GM12878 (cell line): ENCODE measurements around the gene MROH2B. TPM values are rescaled to one million over a fixed set of nuclear protein-coding genes. Genes with fewer than 3 reads are reported as not detected.

Experiments used
- ATAC-seq: fragments of 200-7000 bp; cut with Tn5 transposase; 3 replicates; pipeline ENCODE4 v1.9.1; 2020; ENCODE audit warnings: mild to moderate bottlenecking, moderate library complexity
- BruUV-seq: library from RNA; stranded (reverse); fragments of 400-500 nt; replicated peaks from 2 replicates; lab custom pipeline; 2021; lab: Mats Ljungman, UMichigan
- CTCF ChIA-PET: fragments of 300-600 bp; sonication (Branson Sonifier 250); formaldehyde crosslinking; extraction: SDS; loops from one replicate; lab custom pipeline; 2021; ENCODE audit warnings: inconsistent platforms; lab: Yijun Ruan, JAX
- POLR2A ChIA-PET: fragments of 350-600 bp; formaldehyde crosslinking; extraction: SDS; loops from one replicate; lab custom pipeline; 2021; ENCODE audit warnings: inconsistent platforms; lab: Charles Lee
- RAD21 ChIA-PET: fragments of 300-600 bp; sonication (Branson Sonifier 250); formaldehyde crosslinking; loops from one replicate; lab custom pipeline; 2023; ENCODE audit warnings: antibody characterized with exemption; ENCODE audit not compliant: unreplicated experiment; lab: Charles Lee
- SMC1A ChIA-PET: fragments of 300-600 bp; sonication (Branson Sonifier 250); formaldehyde crosslinking; loops from one replicate; lab custom pipeline; 2023; ENCODE audit not compliant: unreplicated experiment, uncharacterized antibody; lab: Charles Lee
- DNase-seq: peaks from one replicate; pipeline ENCODE4 v3.0.0-alpha.2; 2011; ENCODE audit warnings: low read depth, low spot score
- FAIRE-seq: peaks from 3 replicates; lab custom pipeline; 2011; peaks lifted over from hg19 to GRCh38; lab: Jason Lieb, UNC
- H2AFZ ChIP-seq: 2 replicates; pipeline ENCODE4 v1.6.0; 2011; ENCODE audit warnings: low read depth, low read length, control low read depth; ENCODE audit not compliant: control insufficient read depth
- H3K27ac ChIP-seq: 2 replicates; pipeline ENCODE4 v1.5.1; 2011; ENCODE audit warnings: control low read depth; ENCODE audit not compliant: control insufficient read depth, insufficient read depth
- H3K27me3 ChIP-seq, 2 experiments: replicated peaks in 1 of 2; 2 replicates each; pipeline versions ENCODE4 v1.6.0 to v1.6.1; 2011; ENCODE audit warnings: low read length in 1 of 2; ENCODE audit not compliant: control insufficient read depth in 2 of 2, insufficient read depth in 2 of 2
- H3K36me3 ChIP-seq, 2 experiments: 2 replicates each; pipeline ENCODE4 v1.5.1; 2011; ENCODE audit warnings: low read length in 1 of 2; ENCODE audit not compliant: control insufficient read depth in 2 of 2, insufficient read depth in 2 of 2
- H3K4me1 ChIP-seq: 2 replicates; pipeline ENCODE4 v1.6.1; 2011; ENCODE audit warnings: mild to moderate bottlenecking, low read length, moderate library complexity, mixed read lengths; ENCODE audit not compliant: control insufficient read depth, insufficient read depth
- H3K4me2 ChIP-seq: 2 replicates; pipeline ENCODE4 v1.6.0; 2011; ENCODE audit warnings: control low read depth; ENCODE audit not compliant: control insufficient read depth, insufficient read depth
- H3K4me3 ChIP-seq: fragments of 200-600 bp; sonication (generic); 2 replicates; pipeline ENCODE4 v1.5.1; 2016
- H3K79me2 ChIP-seq: 2 replicates; pipeline ENCODE4 v1.6.0; 2011; ENCODE audit warnings: low read length; ENCODE audit not compliant: control insufficient read depth, insufficient read depth
- H3K9ac ChIP-seq: 2 replicates; pipeline ENCODE4 v1.8.0; 2011; ENCODE audit warnings: low read length, control low read depth, mixed read lengths; ENCODE audit not compliant: control insufficient read depth, insufficient read depth
- H3K9me3 ChIP-seq: replicated peaks from 3 replicates; pipeline ENCODE4 v1.5.1; 2011; ENCODE audit warnings: mild to moderate bottlenecking, low read length; ENCODE audit not compliant: control insufficient read depth, insufficient read depth
- H4K20me1 ChIP-seq: 2 replicates; pipeline ENCODE4 v1.6.0; 2011; ENCODE audit not compliant: control insufficient read depth, insufficient read depth
- CREB1 ChIP-seq: IDR thresholded peaks from 2 replicates; pipeline ENCODE4 v1.6.1; 2012; ENCODE audit warnings: low read depth, mild to moderate bottlenecking, inconsistent platforms
- ETV6 ChIP-seq, 2 experiments: fragments of 450-650 bp in 1 of 2; IDR thresholded peaks in 1 of 2; conservative IDR thresholded peaks in 1 of 2; 2 replicates each; pipeline ENCODE4 v1.6.1; 2014; ENCODE audit warnings: antibody characterized with exemption in 1 of 2, borderline replicate concordance in 1 of 2, low read depth in 1 of 2, mild to moderate bottlenecking in 1 of 2, moderate library complexity in 1 of 2
- FOXM1 ChIP-seq: IDR thresholded peaks from 2 replicates; pipeline ENCODE4 v1.6.1; 2012; ENCODE audit warnings: low read depth, mild to moderate bottlenecking, inconsistent platforms, low read length, moderate library complexity
- GATAD2B ChIP-seq: fragments of 450-650 bp; conservative IDR thresholded peaks from 2 replicates; pipeline ENCODE4 v1.6.1; 2017; ENCODE audit warnings: low read depth, mild to moderate bottlenecking, moderate library complexity
- HDAC2 ChIP-seq: fragments of 200-600 bp; sonication (generic); IDR thresholded peaks from 2 replicates; pipeline ENCODE4 v1.6.1; 2017
- HDAC6 ChIP-seq: fragments of 200-600 bp; sonication (generic); IDR thresholded peaks from one replicate; pipeline ENCODE4 v1.8.0; 2017; ENCODE audit warnings: antibody characterized with exemption; ENCODE audit not compliant: unreplicated experiment
- KDM1A ChIP-seq: fragments of 200-600 bp; sonication (generic); IDR thresholded peaks from 2 replicates; pipeline ENCODE4 v1.6.1; 2016; ENCODE audit warnings: borderline replicate concordance
- POLR2AphosphoS2 ChIP-seq: IDR thresholded peaks from 2 replicates; pipeline ENCODE4 v1.6.1; 2011; ENCODE audit warnings: low read depth, mild to moderate bottlenecking, low read length, improper control_type of control experiment, moderate library complexity
- SP1 ChIP-seq: IDR thresholded peaks from one replicate; pipeline ENCODE4 v1.6.1; 2011; ENCODE audit warnings: low read depth, low read length
- STAT1 ChIP-seq: fragments of 450-650 bp; conservative IDR thresholded peaks from 2 replicates; pipeline ENCODE4 v1.6.1; 2014; ENCODE audit warnings: antibody characterized with exemption, mild to moderate bottlenecking
- SUPT20H ChIP-seq: IDR thresholded peaks from 2 replicates; pipeline ENCODE4 v1.6.1; 2011; ENCODE audit warnings: low read depth, mild to moderate bottlenecking, low read length, moderate library complexity, borderline replicate concordance; ENCODE audit not compliant: control insufficient read depth
- WRNIP1 ChIP-seq: IDR thresholded peaks from 2 replicates; pipeline ENCODE4 v1.6.1; 2011; ENCODE audit warnings: low read depth, low read length, improper control_type of control experiment, borderline replicate concordance
- YBX1 ChIP-seq: fragments of 450-650 bp; IDR thresholded peaks from 2 replicates; pipeline ENCODE4 v1.6.1; 2016; ENCODE audit warnings: antibody characterized with exemption
- YY1 ChIP-seq: IDR thresholded peaks from 2 replicates; pipeline ENCODE4 v1.6.1; 2011; ENCODE audit warnings: low read depth, mild to moderate bottlenecking, low read length
- WGBS: methylation state at CpG from one replicate; pipeline ENCODE4 v1.1.6; 2016; ENCODE audit warnings: low lambda C conversion rate; ENCODE audit not compliant: insufficient replicate concordance, insufficient coverage; ENCODE audit errors: missing lambda C conversion rate; 5-methylcytosine and 5-hydroxymethylcytosine counted together
- in situ Hi-C: fragments of 300-500 bp; cut with MboI; formaldehyde crosslinking; loops from 9 replicates; pipeline ENCODE4 v1.14.3; 2018; ENCODE audit warnings: mixed read lengths
- intact Hi-C: fragments of 100-400 bp; cut with micrococcal nuclease; formaldehyde crosslinking; loops from one replicate; pipeline ENCODE4 v1.14.2; 2022; ENCODE audit not compliant: unreplicated experiment
- polyA plus RNA-seq, 11 experiments: library from polyadenylated mRNA; depleted of rRNA in 4 of 11; unstranded in 6 of 11; stranded (reverse) in 5 of 11; fragments of >200 nt; fragmentation: Nextera tagmentation in 4 of 11; fragmentation: Illumina TruSeq in 1 of 11; extraction: Ambion mirVana in 4 of 11; extraction: Trizol in 1 of 11; gene quantifications; 1 replicate in 1 of 11; 2 replicates in 10 of 11; pipeline versions ENCODE4 v1.2.1 to v1.2.3, GENCODE V29; 2011 to 2016; ENCODE audit warnings: inconsistent platforms in 2 of 11, missing spikeins in 2 of 11, low read depth in 1 of 11
- total RNA-seq, 4 experiments: library from RNA; depleted of rRNA in 3 of 4; stranded (reverse); fragments of >200 nt in 3 of 4; fragmentation: Illumina TruSeq in 1 of 4; extraction: Trizol in 1 of 4; gene quantifications; 2 replicates each; pipeline versions ENCODE4 v1.2.1 to v1.2.3, GENCODE V29; 2013 to 2021
- TF ChIP-seq, protein P1 (sequence below): fragments of 450-650 bp; IDR thresholded peaks from 2 replicates; pipeline ENCODE4 v1.6.1; 2016; ENCODE audit warnings: mild to moderate bottlenecking

MROH2B gene
- total and polyA plus RNA-seq, 10 of the 15 experiments (the other 5 are each of a cell fraction or from before 2014, with no cell fraction given) = not detected

DNA sequence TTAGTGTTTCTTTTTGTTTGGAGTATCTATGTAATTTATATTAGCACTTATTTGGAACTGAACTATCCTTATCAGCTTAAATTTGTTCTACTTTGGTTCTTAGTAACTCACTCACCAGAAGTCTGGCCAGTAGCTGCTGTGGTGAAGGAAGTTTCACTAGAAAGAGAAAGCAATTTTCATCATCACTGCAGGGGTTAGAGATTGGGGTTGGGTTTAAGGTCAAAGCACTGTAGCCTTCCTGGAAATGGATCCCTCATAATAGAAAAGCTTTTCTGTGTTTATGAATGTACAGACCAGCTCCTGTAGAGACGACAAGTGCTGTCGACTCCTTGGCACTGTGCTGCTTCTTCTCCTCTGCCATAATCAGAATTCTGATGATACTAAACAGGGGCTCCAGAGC is 22.2 kb downstream of the MROH2B start:
- Histone ChIP-seq H3K79me2 (no peaks in the 10 kb centered on the region), H3K9me3 (no peaks in the 10 kb centered on the region), H3K4me2 (no peak overlapping the region), H3K36me3 (no peaks in the 10 kb centered on the region), H3K27me3 (no peaks in the 10 kb centered on the region), H4K20me1 (no peaks in the 10 kb centered on the region), H3K27ac (no peak overlapping the region), H3K4me3 (no peak overlapping the region), H3K4me1 (no peaks in the 10 kb centered on the region), H3K9ac (no peak overlapping the region), H2AFZ (no peak overlapping the region)
- SMC1A ChIA-PET = interaction anchor here (1.3 kb wide), 1 partner anchor 75 kb away, joined by 3 read pairs; no protein-coding TSS in a partner anchor
- ATAC-seq = no peak
- no peak for TF ChIP-seq POLR2AphosphoS2
- TF ChIP-seq CREB1 = no peak
- no peak for TF ChIP-seq KDM1A
- in situ Hi-C loops (no loop called here), intact Hi-C loops (no loop called here)
- DNase-seq = no peak
- WGBS = 0% methylated on average over 2 of the region's 2 CpGs
- RAD21 ChIA-PET = no interaction called here
- BruUV-seq = no TSS peak
- CTCF ChIA-PET = interaction anchor here (2.8 kb wide), 1 partner anchor 144 kb away, joined by 6 read pairs; no protein-coding TSS in a partner anchor
- FAIRE-seq = no peak
- POLR2A ChIA-PET = no interaction called here

DNA sequence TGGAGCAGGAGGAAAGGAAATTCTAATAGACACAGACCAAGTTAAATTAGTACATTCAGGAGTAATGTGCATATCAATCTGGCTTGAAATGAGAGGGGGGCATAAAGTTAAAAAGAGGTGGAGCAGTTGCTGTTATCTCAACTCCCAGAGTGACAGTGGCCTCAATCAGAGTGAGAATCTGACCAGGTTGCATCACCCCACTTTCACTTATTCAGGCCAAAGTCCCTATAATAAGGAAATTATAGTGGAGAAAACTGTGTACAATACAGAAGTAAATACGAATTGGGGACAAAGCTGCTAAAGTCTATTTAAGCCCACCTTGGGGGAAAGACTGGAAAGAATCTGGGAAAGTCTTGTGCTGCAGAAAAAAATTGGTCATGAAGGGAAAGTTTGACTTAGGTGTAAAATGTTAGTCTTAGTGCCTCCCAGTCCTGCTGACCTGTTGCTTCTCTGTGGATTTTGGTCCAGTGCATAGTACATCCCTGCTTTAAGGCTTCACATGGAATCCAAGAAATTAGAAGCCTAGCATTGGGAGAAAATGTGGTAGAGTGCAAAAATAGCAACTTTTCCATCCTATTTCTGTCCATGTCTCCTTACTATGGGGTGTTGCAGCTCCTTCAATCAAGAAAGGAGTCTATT is 27.9 kb downstream of the MROH2B start:
- H3K36me3 ChIP-seq = no peaks in the 10 kb centered on the region
- no peak overlapping the region for H3K4me3 ChIP-seq
- no peak for TF ChIP-seq HDAC6
- TF ChIP-seq GATAD2B = no peak
- no peak for TF ChIP-seq ETV6 (conservative IDR thresholded peaks at IDR 0.05 in 1 of 2, IDR thresholded peaks at IDR 0.05 in 1 of 2; ENCODE audit: borderline replicate concordance in 1 of 2, low read depth in 1 of 2)
- TF ChIP-seq YBX1 = no peak
- TF ChIP-seq WRNIP1 = no peak
- no peak for TF ChIP-seq HDAC2
- TF ChIP-seq SP1 = no peak
- TF ChIP-seq, protein P1, sequence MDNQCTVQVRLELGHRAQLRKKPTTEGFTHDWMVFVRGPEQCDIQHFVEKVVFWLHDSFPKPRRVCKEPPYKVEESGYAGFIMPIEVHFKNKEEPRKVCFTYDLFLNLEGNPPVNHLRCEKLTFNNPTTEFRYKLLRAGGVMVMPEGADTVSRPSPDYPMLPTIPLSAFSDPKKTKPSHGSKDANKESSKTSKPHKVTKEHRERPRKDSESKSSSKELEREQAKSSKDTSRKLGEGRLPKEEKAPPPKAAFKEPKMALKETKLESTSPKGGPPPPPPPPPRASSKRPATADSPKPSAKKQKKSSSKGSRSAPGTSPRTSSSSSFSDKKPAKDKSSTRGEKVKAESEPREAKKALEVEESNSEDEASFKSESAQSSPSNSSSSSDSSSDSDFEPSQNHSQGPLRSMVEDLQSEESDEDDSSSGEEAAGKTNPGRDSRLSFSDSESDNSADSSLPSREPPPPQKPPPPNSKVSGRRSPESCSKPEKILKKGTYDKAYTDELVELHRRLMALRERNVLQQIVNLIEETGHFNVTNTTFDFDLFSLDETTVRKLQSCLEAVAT = no peak
- no peak for TF ChIP-seq FOXM1
- no peak for TF ChIP-seq STAT1
- TF ChIP-seq SUPT20H = no peak
- TF ChIP-seq YY1 = no peak
- no peak overlapping the region for H3K9ac ChIP-seq
- H3K4me1 ChIP-seq = no peaks in the 10 kb centered on the region
- no peak overlapping the region for H3K4me2 ChIP-seq
- ChIA-PET POLR2A (no interaction called here), CTCF (no interaction called here), SMC1A (interaction anchor here (0.6 kb wide), 2 partner anchors 14 to 163 kb away, joined by 3 read pairs; no protein-coding TSS in a partner anchor), RAD21 (no interaction called here)
- H2AFZ ChIP-seq = no peak overlapping the region
- DNase-seq (no peak), FAIRE-seq (no peak), ATAC-seq (no peak)
- 0% methylated on average over 1 of the region's 1 CpG for WGBS
- H3K9me3 ChIP-seq = no peaks in the 10 kb centered on the region
- BruUV-seq = no TSS peak
- no peaks in the 10 kb centered on the region for H3K27me3 ChIP-seq
- in situ Hi-C loops = no loop called here
- no peaks in the 10 kb centered on the region for H3K79me2 ChIP-seq
- H3K27ac ChIP-seq = no peak overlapping the region
- intact Hi-C loops = no loop called here
- no peaks in the 10 kb centered on the region for H4K20me1 ChIP-seq
